ENCODE results near the gene SEBOX. TPM values are rescaled to one million over a fixed set of nuclear protein-coding genes. Genes with fewer than 3 reads are reported as not detected.
A peak's percentile ranks its signal among the peaks of the same experiment; 100 is the strongest.

Gene SEBOX
- total RNA-seq, 1 donor from 2014 or later = not detected

GRCh38 chr17:28379814-28380801 lies 15.1 kb upstream of the SEBOX start:
- H3K4me1 Mint-ChIP-seq (ENCODE audit: unreplicated experiment) = peaks cover 6% of the 10 kb centered on the region
- no peak for DNase-seq (ENCODE audit: extremely low spot score, unreplicated experiment)
- no peak for TF ChIP-seq CTCF (conservative IDR thresholded peaks at IDR 0.05)
- peaks cover 20% of the 10 kb centered on the region for H3K36me3 Mint-ChIP-seq
- peaks cover 57% of the 10 kb centered on the region for H3K27me3 Mint-ChIP-seq
- peak overlapping the region; percentile 43 for H3K27ac Mint-ChIP-seq
- H3K4me3 Mint-ChIP-seq = peak overlapping the region; percentile 13
- H3K9me3 Mint-ChIP-seq = no peaks in the 10 kb centered on the region

GRCh38 chr17:28372945-28373274 lies 7.9 kb upstream of the SEBOX start:
- peaks cover 4% of the 10 kb centered on the region for H3K36me3 Mint-ChIP-seq
- H3K27ac Mint-ChIP-seq = no peak overlapping the region
- peaks cover 28% of the 10 kb centered on the region for H3K4me1 Mint-ChIP-seq (ENCODE audit: unreplicated experiment)

GRCh38 chr17:28372203-28372944 lies 7.4 kb upstream of the SEBOX start:
- peaks cover 28% of the 10 kb centered on the region for H3K4me1 Mint-ChIP-seq (ENCODE audit: unreplicated experiment)
- TF ChIP-seq CTCF (conservative IDR thresholded peaks at IDR 0.05) = no peak
- H3K27ac Mint-ChIP-seq = no peak overlapping the region
- H3K27me3 Mint-ChIP-seq = peaks cover 14% of the 10 kb centered on the region
- no peaks in the 10 kb centered on the region for H3K9me3 Mint-ChIP-seq
- peaks cover 4% of the 10 kb centered on the region for H3K36me3 Mint-ChIP-seq
- H3K4me3 Mint-ChIP-seq = peak overlapping the region; percentile 83
- no peak for DNase-seq (ENCODE audit: extremely low spot score, unreplicated experiment)

More at GRCh38 chr17:28372945-28373274, 7.9 kb upstream of the SEBOX start:
- no peaks in the 10 kb centered on the region for H3K9me3 Mint-ChIP-seq
- DNase-seq (ENCODE audit: extremely low spot score, unreplicated experiment) = no peak
- peaks cover 14% of the 10 kb centered on the region for H3K27me3 Mint-ChIP-seq
- peak overlapping the region; percentile 83 for H3K4me3 Mint-ChIP-seq
- no peak for TF ChIP-seq CTCF (conservative IDR thresholded peaks at IDR 0.05)

- peaks cover 14% of the 10 kb centered on the region for H3K27me3 Mint-ChIP-seq
- no peak for TF ChIP-seq CTCF (conservative IDR thresholded peaks at IDR 0.05)
- DNase-seq (ENCODE audit: extremely low spot score, unreplicated experiment) = peak; percentile 92
- H3K9me3 Mint-ChIP-seq = no peaks in the 10 kb centered on the region
- H3K36me3 Mint-ChIP-seq = peaks cover 4% of the 10 kb centered on the region
- peak within 1 kb of the TSS; percentile 91 for H3K27ac Mint-ChIP-seq
- peak within 1 kb of the TSS; percentile 92 for H3K4me3 Mint-ChIP-seq
- H3K4me1 Mint-ChIP-seq (ENCODE audit: unreplicated experiment) = peaks cover 28% of the 10 kb centered on the region
These were observed 6.5 kb upstream of the SEBOX start, which contains the start of gene SARM1 for GRCh38 chr17:28371245-28372202. SARM1 (plus strand) TSS chr17:28371694; CDS start chr17:28372033, 339 bp downstream.

- Mint-ChIP-seq H3K27me3 (peaks cover 14% of the 10 kb centered on the region), H3K9me3 (no peaks in the 10 kb centered on the region), H3K4me3 (peak overlapping the region; percentile 92), H3K4me1 (ENCODE audit: unreplicated experiment) (peaks cover 28% of the 10 kb centered on the region), H3K36me3 (peaks cover 4% of the 10 kb centered on the region), H3K27ac (peak overlapping the region; percentile 91)
- no peak for DNase-seq (ENCODE audit: extremely low spot score, unreplicated experiment)
- TF ChIP-seq CTCF (conservative IDR thresholded peaks at IDR 0.05) = no peak
These were observed 5.7 kb upstream of the SEBOX start for GRCh38 chr17:28370744-28371103.

All from type B pancreatic cell (in vitro differentiated cells).